WERI-Rb-1 (cell line): ENCODE data around the gene WNT10A.
A peak's percentile ranks its signal among the peaks of the same experiment; 100 is the strongest.

ENCODE experiments used
- DNase-seq: peaks from one replicate; pipeline ENCODE4 v3.0.0-alpha.2; 2020
- H3K27ac ChIP-seq: fragments of 250-450 bp; sonication (Bioruptor Pico); 2 replicates; pipeline ENCODE4 v1.5.1; 2020; ENCODE audit warnings: mild to moderate bottlenecking, moderate library complexity
- H3K27me3 ChIP-seq: fragments of 250-450 bp; sonication (Bioruptor Pico); 2 replicates; pipeline ENCODE4 v1.5.1; 2021; ENCODE audit warnings: mild to moderate bottlenecking, low read depth, moderate library complexity; ENCODE audit not compliant: insufficient read depth, severe bottlenecking
- H3K36me3 ChIP-seq: fragments of 250-450 bp; sonication (Bioruptor Pico); 2 replicates; pipeline ENCODE4 v1.5.1; 2020; ENCODE audit warnings: mild to moderate bottlenecking, moderate library complexity
- H3K4me3 ChIP-seq: 2 replicates; pipeline ENCODE4 v1.5.1; 2011; ENCODE audit warnings: low read depth, mild to moderate bottlenecking, control low read depth, low read length
- H3K9me3 ChIP-seq: fragments of 250-450 bp; sonication (Bioruptor Pico); 2 replicates; pipeline ENCODE4 v1.5.1; 2021; ENCODE audit warnings: mild to moderate bottlenecking, moderate library complexity; ENCODE audit not compliant: severe bottlenecking
- CTCF ChIP-seq: IDR thresholded peaks from 2 replicates; pipeline ENCODE4 v1.5.1; 2011; ENCODE audit warnings: low read depth, mild to moderate bottlenecking, control low read depth, inconsistent platforms, low read length

Gene WNT10A

GRCh38 chr2:218855305-218856166, 25.1 kb upstream of the WNT10A start:
- Histone ChIP-seq H3K27me3 (peaks cover 18% of the 10 kb centered on the region), H3K27ac (no peak overlapping the region), H3K36me3 (no peaks in the 10 kb centered on the region), H3K4me3 (no peak overlapping the region), H3K9me3 (no peaks in the 10 kb centered on the region)
- DNase-seq, result peak; percentile 4
- TF ChIP-seq CTCF, result no peak

GRCh38 chr2:218856167-218856895, 24.3 kb upstream of the WNT10A start:
- Histone ChIP-seq H3K27me3 (peaks cover 18% of the 10 kb centered on the region), H3K4me3 (no peak overlapping the region), H3K27ac (no peak overlapping the region), H3K36me3 (no peaks in the 10 kb centered on the region), H3K9me3 (no peaks in the 10 kb centered on the region)
- no peak for TF ChIP-seq CTCF
- no peak for DNase-seq

- no peak overlapping the region for H3K4me3 ChIP-seq
- no peaks in the 10 kb centered on the region for H3K36me3 ChIP-seq
- H3K27ac ChIP-seq, result no peak overlapping the region
- DNase-seq, result no peak
- no peak for TF ChIP-seq CTCF
- H3K27me3 ChIP-seq, result peaks cover 18% of the 10 kb centered on the region
- no peaks in the 10 kb centered on the region for H3K9me3 ChIP-seq
Observed at GRCh38 chr2:218856896-218857243, 23.8 kb upstream of the WNT10A start.

GRCh38 chr2:218857371-218858137, 23.1 kb upstream of the WNT10A start:
- DNase-seq, result no peak
- no peak for TF ChIP-seq CTCF
- H3K27me3 ChIP-seq, result peaks cover 18% of the 10 kb centered on the region

GRCh38 chr2:218858138-218858445, 22.6 kb upstream of the WNT10A start:
- H3K36me3 ChIP-seq, result no peaks in the 10 kb centered on the region
- DNase-seq, result no peak
- no peak overlapping the region for H3K4me3 ChIP-seq
- H3K27me3 ChIP-seq, result peaks cover 18% of the 10 kb centered on the region
- TF ChIP-seq CTCF, result no peak
- no peaks in the 10 kb centered on the region for H3K9me3 ChIP-seq
- no peak overlapping the region for H3K27ac ChIP-seq

More at GRCh38 chr2:218857371-218858137, 23.1 kb upstream of the WNT10A start:
- Histone ChIP-seq H3K27ac (no peak overlapping the region), H3K36me3 (no peaks in the 10 kb centered on the region), H3K4me3 (no peak overlapping the region), H3K9me3 (no peaks in the 10 kb centered on the region)
